HEK293T (cell line): ENCODE data around the gene NRDE2.

Source experiments
- ARNT ChIP-seq: fragments of 450-650 bp; IDR thresholded peaks from 2 replicates; pipeline ENCODE4 v1.6.1; 2017; ENCODE audit warnings: mild to moderate bottlenecking
- BHLHE40 ChIP-seq: fragments of 450-650 bp; IDR thresholded peaks from 2 replicates; pipeline ENCODE4 v1.6.1; 2016; ENCODE audit warnings: mild to moderate bottlenecking, moderate library complexity, borderline replicate concordance
- CTBP1 ChIP-seq: fragments of 450-650 bp; IDR thresholded peaks from 2 replicates; pipeline ENCODE4 v1.6.1; 2016; ENCODE audit warnings: borderline replicate concordance
- FOXA1 ChIP-seq: fragments of 450-650 bp; IDR thresholded peaks from 2 replicates; pipeline ENCODE4 v1.6.1; 2016; ENCODE audit warnings: mild to moderate bottlenecking
- FOXM1 ChIP-seq: fragments of 450-650 bp; IDR thresholded peaks from 2 replicates; pipeline ENCODE4 v1.6.1; 2017; ENCODE audit warnings: mild to moderate bottlenecking, borderline replicate concordance
- HDGF ChIP-seq: fragments of 450-650 bp; IDR thresholded peaks from 2 replicates; pipeline ENCODE4 v1.6.1; 2017; ENCODE audit warnings: antibody characterized with exemption, borderline replicate concordance
- L3MBTL2 ChIP-seq: fragments of 450-650 bp; conservative IDR thresholded peaks from 2 replicates; pipeline ENCODE4 v1.6.1; 2016; ENCODE audit warnings: mild to moderate bottlenecking
- SP1 ChIP-seq: fragments of 450-650 bp; IDR thresholded peaks from 2 replicates; pipeline ENCODE4 v1.6.1; 2017
- SUZ12 ChIP-seq: fragments of 450-650 bp; IDR thresholded peaks from 2 replicates; pipeline ENCODE4 v1.6.1; 2016; ENCODE audit warnings: mild to moderate bottlenecking
- TARDBP ChIP-seq: fragments of 450-650 bp; IDR thresholded peaks from 2 replicates; pipeline ENCODE4 v1.6.1; 2016
- ZNF384 ChIP-seq: fragments of 450-650 bp; IDR thresholded peaks from 2 replicates; pipeline ENCODE4 v1.6.1; 2016

GRCh38 chr14:90299408-90299807, 32.3 kb downstream of the NRDE2 start:
- no peak for TF ChIP-seq FOXM1
- TF ChIP-seq ZNF384: no peak
- no peak for TF ChIP-seq SUZ12
- TF ChIP-seq SP1: no peak
- no peak for TF ChIP-seq L3MBTL2
- TF ChIP-seq TARDBP: no peak
- no peak for TF ChIP-seq FOXA1
- no peak for TF ChIP-seq HDGF
- no peak for TF ChIP-seq ARNT
- no peak for TF ChIP-seq CTBP1
- TF ChIP-seq BHLHE40: no peak
